Measurements from ENCODE around the gene CNIH3.

DNA sequence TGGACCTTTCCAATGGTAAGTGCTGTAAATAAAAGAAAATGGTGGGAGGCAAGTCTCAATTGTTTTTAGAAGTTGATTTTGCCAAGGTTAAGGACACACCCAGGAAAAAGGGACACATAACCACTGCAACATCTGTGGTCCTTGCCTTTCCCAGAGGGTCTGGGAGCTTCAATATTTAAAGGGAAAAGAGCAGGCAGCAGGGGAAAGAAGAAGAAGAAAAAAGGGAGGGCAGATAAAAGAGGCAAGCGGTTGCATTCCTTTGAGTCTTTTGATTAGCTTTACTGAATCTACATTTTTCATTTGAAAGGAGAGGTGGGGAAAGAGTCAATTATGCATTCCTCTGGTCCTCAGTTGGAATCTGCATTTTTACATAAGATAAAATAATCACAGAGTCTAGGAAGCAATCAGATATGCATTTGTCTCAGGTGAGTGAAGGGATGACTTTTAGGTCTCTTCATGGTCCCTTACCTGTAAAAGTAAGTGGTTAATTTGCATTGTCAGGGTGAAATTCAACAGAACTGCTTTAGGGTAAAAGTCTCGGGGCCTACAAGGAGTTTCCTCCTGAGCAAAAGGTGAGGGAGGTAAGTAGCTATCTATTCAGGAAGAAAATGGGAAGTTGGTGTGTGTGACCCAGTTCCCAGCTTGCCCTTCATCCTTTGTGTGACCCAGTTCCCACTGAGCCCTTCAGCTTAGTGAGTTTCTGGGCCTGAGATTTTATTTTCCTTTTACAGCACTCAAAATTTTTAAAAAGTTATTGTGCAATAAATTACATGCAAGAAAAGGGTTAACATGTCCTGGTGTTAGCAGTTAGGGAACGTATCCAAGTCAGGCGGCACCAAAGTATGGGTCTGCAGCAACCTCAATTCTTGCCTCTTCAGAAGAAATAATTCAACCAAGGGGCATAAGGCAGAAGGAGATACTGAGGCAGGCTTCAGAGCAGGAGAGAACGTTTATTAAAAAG lies 8.6 kb upstream of the CNIH3 start:
- TF ChIP-seq EP300 (IDR thresholded peaks at IDR 0.05; ENCODE audit: borderline replicate concordance): no peak
- no peak for TF ChIP-seq TAF1 (IDR thresholded peaks at IDR 0.05; ENCODE audit: low read depth)
- TF ChIP-seq, protein P1, sequence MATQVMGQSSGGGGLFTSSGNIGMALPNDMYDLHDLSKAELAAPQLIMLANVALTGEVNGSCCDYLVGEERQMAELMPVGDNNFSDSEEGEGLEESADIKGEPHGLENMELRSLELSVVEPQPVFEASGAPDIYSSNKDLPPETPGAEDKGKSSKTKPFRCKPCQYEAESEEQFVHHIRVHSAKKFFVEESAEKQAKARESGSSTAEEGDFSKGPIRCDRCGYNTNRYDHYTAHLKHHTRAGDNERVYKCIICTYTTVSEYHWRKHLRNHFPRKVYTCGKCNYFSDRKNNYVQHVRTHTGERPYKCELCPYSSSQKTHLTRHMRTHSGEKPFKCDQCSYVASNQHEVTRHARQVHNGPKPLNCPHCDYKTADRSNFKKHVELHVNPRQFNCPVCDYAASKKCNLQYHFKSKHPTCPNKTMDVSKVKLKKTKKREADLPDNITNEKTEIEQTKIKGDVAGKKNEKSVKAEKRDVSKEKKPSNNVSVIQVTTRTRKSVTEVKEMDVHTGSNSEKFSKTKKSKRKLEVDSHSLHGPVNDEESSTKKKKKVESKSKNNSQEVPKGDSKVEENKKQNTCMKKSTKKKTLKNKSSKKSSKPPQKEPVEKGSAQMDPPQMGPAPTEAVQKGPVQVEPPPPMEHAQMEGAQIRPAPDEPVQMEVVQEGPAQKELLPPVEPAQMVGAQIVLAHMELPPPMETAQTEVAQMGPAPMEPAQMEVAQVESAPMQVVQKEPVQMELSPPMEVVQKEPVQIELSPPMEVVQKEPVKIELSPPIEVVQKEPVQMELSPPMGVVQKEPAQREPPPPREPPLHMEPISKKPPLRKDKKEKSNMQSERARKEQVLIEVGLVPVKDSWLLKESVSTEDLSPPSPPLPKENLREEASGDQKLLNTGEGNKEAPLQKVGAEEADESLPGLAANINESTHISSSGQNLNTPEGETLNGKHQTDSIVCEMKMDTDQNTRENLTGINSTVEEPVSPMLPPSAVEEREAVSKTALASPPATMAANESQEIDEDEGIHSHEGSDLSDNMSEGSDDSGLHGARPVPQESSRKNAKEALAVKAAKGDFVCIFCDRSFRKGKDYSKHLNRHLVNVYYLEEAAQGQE (IDR thresholded peaks at IDR 0.05; ENCODE audit: low read depth): no peak
- TF ChIP-seq, protein P2, sequence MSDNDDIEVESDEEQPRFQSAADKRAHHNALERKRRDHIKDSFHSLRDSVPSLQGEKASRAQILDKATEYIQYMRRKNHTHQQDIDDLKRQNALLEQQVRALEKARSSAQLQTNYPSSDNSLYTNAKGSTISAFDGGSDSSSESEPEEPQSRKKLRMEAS (IDR thresholded peaks at IDR 0.05): no peak
- no peak for TF ChIP-seq YY1 (IDR thresholded peaks at IDR 0.05; ENCODE audit: low read depth)
- TF ChIP-seq, protein P3, sequence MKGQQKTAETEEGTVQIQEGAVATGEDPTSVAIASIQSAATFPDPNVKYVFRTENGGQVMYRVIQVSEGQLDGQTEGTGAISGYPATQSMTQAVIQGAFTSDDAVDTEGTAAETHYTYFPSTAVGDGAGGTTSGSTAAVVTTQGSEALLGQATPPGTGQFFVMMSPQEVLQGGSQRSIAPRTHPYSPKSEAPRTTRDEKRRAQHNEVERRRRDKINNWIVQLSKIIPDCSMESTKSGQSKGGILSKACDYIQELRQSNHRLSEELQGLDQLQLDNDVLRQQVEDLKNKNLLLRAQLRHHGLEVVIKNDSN (IDR thresholded peaks at IDR 0.05): no peak
